ENCODE data around the gene NUAK2.
A peak's percentile ranks its signal among the peaks of the same experiment; 100 is the strongest.

Gene NUAK2

GRCh38 chr1:205296154-205296553, 25.4 kb downstream of the NUAK2 start:
- no peaks in the 10 kb centered on the region for H3K36me3 ChIP-seq
- no peaks in the 10 kb centered on the region for H3K9me3 ChIP-seq (ENCODE audit: severe bottlenecking)
- TF ChIP-seq CTCF (IDR thresholded peaks at IDR 0.05; ENCODE audit: low read depth, low read length): no peak
- H3K27ac ChIP-seq: no peak overlapping the region
- DNase-seq: no peak
- no peaks in the 10 kb centered on the region for H3K27me3 ChIP-seq (ENCODE audit: insufficient read depth, low read depth, severe bottlenecking)
- no peak overlapping the region for H3K4me3 ChIP-seq (ENCODE audit: low read depth, low read length)

- TF ChIP-seq CTCF (IDR thresholded peaks at IDR 0.05; ENCODE audit: low read depth, low read length): no peak
- no peaks in the 10 kb centered on the region for H3K36me3 ChIP-seq
- H3K27me3 ChIP-seq (ENCODE audit: insufficient read depth, low read depth, severe bottlenecking): no peaks in the 10 kb centered on the region
- no peak overlapping the region for H3K4me3 ChIP-seq (ENCODE audit: low read depth, low read length)
- H3K9me3 ChIP-seq (ENCODE audit: severe bottlenecking): no peaks in the 10 kb centered on the region
- no peak for DNase-seq
- no peak overlapping the region for H3K27ac ChIP-seq
These were observed 26.6 kb downstream of the NUAK2 start for GRCh38 chr1:205294934-205295333.

GRCh38 chr1:205294175-205294917, 27.2 kb downstream of the NUAK2 start:
- Histone ChIP-seq H3K36me3 (no peaks in the 10 kb centered on the region), H3K9me3 (ENCODE audit: severe bottlenecking) (no peaks in the 10 kb centered on the region), H3K27me3 (ENCODE audit: insufficient read depth, low read depth, severe bottlenecking) (no peaks in the 10 kb centered on the region), H3K27ac (no peak overlapping the region), H3K4me3 (ENCODE audit: low read depth, low read length) (no peak overlapping the region)
- peak; percentile 58 for DNase-seq
- no peak for TF ChIP-seq CTCF (IDR thresholded peaks at IDR 0.05; ENCODE audit: low read depth, low read length)

- Histone ChIP-seq H3K36me3 (no peaks in the 10 kb centered on the region), H3K27me3 (ENCODE audit: insufficient read depth, low read depth, severe bottlenecking) (no peaks in the 10 kb centered on the region), H3K9me3 (ENCODE audit: severe bottlenecking) (no peaks in the 10 kb centered on the region), H3K4me3 (ENCODE audit: low read depth, low read length) (no peak overlapping the region), H3K27ac (no peak overlapping the region)
- DNase-seq: no peak
- TF ChIP-seq CTCF (IDR thresholded peaks at IDR 0.05; ENCODE audit: low read depth, low read length): no peak
These were observed 28.0 kb downstream of the NUAK2 start for GRCh38 chr1:205293350-205294074.

GRCh38 chr1:205291596-205291995, 29.9 kb downstream of the NUAK2 start:
- no peaks in the 10 kb centered on the region for H3K27me3 ChIP-seq (ENCODE audit: insufficient read depth, low read depth, severe bottlenecking)
- H3K36me3 ChIP-seq: no peaks in the 10 kb centered on the region
- no peak for DNase-seq

More at GRCh38 chr1:205291596-205291995, 29.9 kb downstream of the NUAK2 start:
- no peak overlapping the region for H3K4me3 ChIP-seq (ENCODE audit: low read depth, low read length)
- no peaks in the 10 kb centered on the region for H3K9me3 ChIP-seq (ENCODE audit: severe bottlenecking)
- H3K27ac ChIP-seq: no peak overlapping the region
- TF ChIP-seq CTCF (IDR thresholded peaks at IDR 0.05; ENCODE audit: low read depth, low read length): no peak
